GM12892 (cell line): ENCODE results near the gene CST7.

Source experiments
- POLR2A ChIP-seq: IDR thresholded peaks from 2 replicates; pipeline ENCODE4 v1.6.1; 2011; ENCODE audit warnings: low read depth, low read length, control low read depth
- TAF1 ChIP-seq: IDR thresholded peaks from 2 replicates; pipeline ENCODE4 v1.6.1; 2011; ENCODE audit warnings: low read depth, mild to moderate bottlenecking, control low read depth, low read length, borderline replicate concordance

DNA sequence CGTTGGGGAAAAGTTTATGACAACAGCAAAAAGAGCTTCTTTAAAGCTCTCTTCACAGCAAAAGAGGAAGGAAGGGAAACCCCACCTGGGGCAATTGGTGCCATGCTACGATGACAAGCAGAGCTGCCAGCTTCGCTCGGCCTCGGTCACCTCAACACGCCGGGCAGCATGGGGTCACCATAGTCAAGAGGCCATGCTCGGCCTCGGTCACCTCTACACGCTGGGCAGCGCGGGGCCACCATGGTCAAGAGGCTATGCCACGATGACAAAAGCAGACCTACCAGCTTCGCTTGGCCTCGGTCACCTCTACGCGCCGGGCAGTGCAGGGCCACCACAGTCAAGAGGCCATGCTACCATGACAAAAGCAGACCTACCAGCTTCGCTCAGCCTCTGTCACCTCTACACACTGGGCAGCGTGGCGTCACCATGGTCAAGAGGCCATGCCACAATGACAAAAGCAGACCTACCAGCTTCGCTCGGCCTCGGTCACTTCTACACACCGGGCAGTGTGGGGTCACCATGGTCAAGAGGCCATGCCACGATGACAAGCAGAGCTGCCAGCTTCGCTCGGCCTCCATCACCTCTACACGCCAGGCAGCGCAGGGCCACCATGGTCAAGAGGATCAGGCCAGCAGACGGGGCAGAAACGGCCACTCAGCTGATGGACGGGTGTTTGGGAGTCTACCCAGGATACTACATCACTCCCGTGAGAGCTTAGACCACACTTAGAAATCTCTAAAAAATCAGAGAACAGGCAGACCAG, 31.4 kb downstream of the CST7 start:
- TF ChIP-seq POLR2A (no peak), TAF1 (no peak)
